GM21529 (cell line): ENCODE results near the gene PHKA2.
A peak's percentile ranks its signal among the peaks of the same experiment; 100 is the strongest.

Source experiments
- ATAC-seq: cut with Tn5 transposase; IDR thresholded peaks from one replicate; pipeline ENCODE4 v1.9.1; 2021; ENCODE audit not compliant: unreplicated experiment

PHKA2 gene

GRCh38 chrX:18889346-18890048 lies 94.4 kb downstream of the PHKA2 start:
- no peak for ATAC-seq

- no peak for ATAC-seq
These were observed 95.6 kb downstream of the PHKA2 start for GRCh38 chrX:18888281-18888680.

- ATAC-seq: no peak
These were observed 96.1 kb downstream of the PHKA2 start for GRCh38 chrX:18887825-18888212.

- no peak for ATAC-seq
These were observed 96.6 kb downstream of the PHKA2 start for GRCh38 chrX:18887177-18887824.

- ATAC-seq: peak; percentile 80
These were observed 97.4 kb downstream of the PHKA2 start for GRCh38 chrX:18886344-18887161.

- ATAC-seq: peak; percentile 24
These were observed 97.9 kb downstream of the PHKA2 start for GRCh38 chrX:18886005-18886343.

- ATAC-seq: no peak
These were observed 98.4 kb downstream of the PHKA2 start for GRCh38 chrX:18885328-18886004.

GRCh38 chrX:18884916-18885315 lies 99.0 kb downstream of the PHKA2 start:
- no peak for ATAC-seq

- no peak for ATAC-seq
These were observed 99.8 kb downstream of the PHKA2 start for GRCh38 chrX:18883961-18884765.

GRCh38 chrX:18883234-18883960 lies 100.5 kb downstream of the PHKA2 start:
- ATAC-seq: no peak

GRCh38 chrX:18879144-18879543 lies 104.8 kb downstream of the PHKA2 start:
- no peak for ATAC-seq

- no peak for ATAC-seq
These were observed 106.4 kb downstream of the PHKA2 start for GRCh38 chrX:18877469-18877868.

- no peak for ATAC-seq
These were observed 108.5 kb downstream of the PHKA2 start for GRCh38 chrX:18875256-18875878.

- ATAC-seq: no peak
These were observed 109.2 kb downstream of the PHKA2 start for GRCh38 chrX:18874560-18875255.

- ATAC-seq: no peak
These were observed 110.1 kb downstream of the PHKA2 start for GRCh38 chrX:18873836-18874235.

GRCh38 chrX:18873189-18873791 lies 110.6 kb downstream of the PHKA2 start:
- ATAC-seq: no peak

GRCh38 chrX:18872621-18873020 lies 111.3 kb downstream of the PHKA2 start:
- ATAC-seq: no peak

GRCh38 chrX:18871970-18872369 lies 111.9 kb downstream of the PHKA2 start:
- no peak for ATAC-seq
